ENCODE data around the gene VSIR. TPM values are rescaled to one million over a fixed set of nuclear protein-coding genes. Genes with fewer than 3 reads are reported as not detected.

The VSIR gene
- total and polyA plus RNA-seq, 2 donors (not counting 1 experiment from before 2014, with no cell fraction given): 40.5 to 61.2 TPM

GRCh38 chr10:71806704-71807556 lies 33.6 kb upstream of the VSIR start:
- intact Hi-C loops (cut with micrococcal nuclease): no loop called here
- Histone ChIP-seq H3K4me2 (replicated peaks; ENCODE audit: low read depth, low read length, poor library complexity, severe bottlenecking) (no peak overlapping the region), H3K27me3 (replicated peaks in 1 of 4; ENCODE audit: control extremely low read depth in 1 of 4, control insufficient read depth in 3 of 4, insufficient read depth in 4 of 4, low read length in 3 of 4) (no peaks in the 10 kb centered on the region), H3K79me2 (ENCODE audit: control insufficient read depth, insufficient read depth, low read length) (no peaks in the 10 kb centered on the region), H3K27ac (ENCODE audit: low read length in 2 of 2) (no peak overlapping the region), H3K36me3 (replicated peaks in 1 of 2; ENCODE audit: control extremely low read depth in 1 of 2, control insufficient read depth in 1 of 2, extremely low read depth in 1 of 2, insufficient read depth in 2 of 2, low read length in 1 of 2) (no peaks in the 10 kb centered on the region), H2AFZ (ENCODE audit: insufficient read depth, low read depth, low read length, poor library complexity, severe bottlenecking) (no peak overlapping the region), H3K4me3 (ENCODE audit: control extremely low read depth in 1 of 5, extremely low read depth in 1 of 5, insufficient read depth in 1 of 5, low read depth in 2 of 5, low read length in 4 of 5) (no peak overlapping the region), H3K9ac (ENCODE audit: low read length) (no peak overlapping the region), H3K4me1 (ENCODE audit: control insufficient read depth in 2 of 2, insufficient read depth in 2 of 2, low read length in 2 of 2) (peaks cover 3 to 12% of the 10 kb centered on the region in 2 donors), H4K20me1 (ENCODE audit: control insufficient read depth, insufficient read depth, low read length, poor library complexity, severe bottlenecking) (no peaks in the 10 kb centered on the region), H3K9me3 (ENCODE audit: control extremely low read depth in 1 of 3, control insufficient read depth in 2 of 3, insufficient read depth in 1 of 3, low read length in 2 of 3) (peaks cover 0 to 6% (median 0%) of the 10 kb centered on the region in 3 donors)
- Mint-ChIP-seq H3K27me3 (peaks cover 4% of the 10 kb centered on the region), H3K27ac (no peak overlapping the region), H3K4me1 (peaks cover 9% of the 10 kb centered on the region), H3K9me3 (ENCODE audit: insufficient read depth) (no peaks in the 10 kb centered on the region), H3K4me3 (no peak overlapping the region)
- no peak for ATAC-seq (ENCODE audit: low read depth)
- ChIA-PET CTCF (interaction anchor here (0.7 to 3.1 kb wide), 4 partner anchors 10 to 142 kb away, joined by 3 to 9 read pairs (median 4); no protein-coding TSS in a partner anchor), POLR2A (interaction anchor here (0.7 kb wide), 2 partner anchors 90 to 92 kb away, joined by 5 to 6 read pairs; no protein-coding TSS in a partner anchor)
- no peak for DNase-seq
- no peak for TF ChIP-seq CTCF (IDR thresholded peaks at IDR 0.05)
- TF ChIP-seq EZH2 (IDR thresholded peaks at IDR 0.05; ENCODE audit: borderline replicate concordance, insufficient read depth, low read depth, low read length, poor library complexity, severe bottlenecking): no peak
- WGBS (ENCODE audit: insufficient coverage): 95% methylated on average over 21 of the region's 23 CpGs
